AG04449 (cell line): Measurements from ENCODE around the gene CIC.
A peak's percentile ranks its signal among the peaks of the same experiment; 100 is the strongest.

Experiments
- CTCF ChIA-PET: fragments of 350-600 bp; formaldehyde crosslinking; extraction: SDS; loops from one replicate; lab custom pipeline; 2021; ENCODE audit warnings: antibody characterized with exemption; lab: Yijun Ruan, JAX
- POLR2A ChIA-PET: fragments of 400-600, 350-600 bp; formaldehyde crosslinking; extraction: SDS; loops from one replicate; lab custom pipeline; 2020; ENCODE audit warnings: antibody characterized with exemption, inconsistent platforms; lab: Yijun Ruan, JAX
- DNase-seq: peaks from one replicate; pipeline ENCODE4 v3.0.0-alpha.2; 2010; ENCODE audit warnings: low read depth, low spot score
- H3K4me3 ChIP-seq: 2 replicates; pipeline ENCODE4 v1.5.1; 2011; ENCODE audit warnings: low read depth, mild to moderate bottlenecking, control low read depth, low read length
- CTCF ChIP-seq: IDR thresholded peaks from one replicate; pipeline ENCODE4 v1.5.1; 2011; ENCODE audit warnings: mild to moderate bottlenecking, moderate library complexity, low read length, control low read depth, inconsistent platforms; ENCODE audit not compliant: insufficient read depth; ENCODE audit errors: missing control alignments

Gene CIC

GRCh38 chr19:42252365-42253244 is 16.4 kb upstream of the CIC start:
- H3K4me3 ChIP-seq, result peak overlapping the region; percentile 96
- ChIA-PET POLR2A (interaction anchor here (1.5 kb wide), 1 partner anchor 27 kb away, joined by 5 read pairs; no protein-coding TSS in a partner anchor), CTCF (interaction anchor here (13.7 to 14.9 kb wide), 2 partner anchors 27 to 42 kb away, joined by 255 to 258 read pairs; no protein-coding TSS in a partner anchor)
- DNase-seq, result no peak
- TF ChIP-seq CTCF, result no peak

- CTCF ChIA-PET, result interaction anchor here (14.9 kb wide), 1 partner anchor 41 kb away, joined by 258 read pairs; no protein-coding TSS in a partner anchor
- no peak for DNase-seq
- POLR2A ChIA-PET, result interaction anchor here (0.7 kb wide), 1 partner anchor 49 kb away, joined by 3 read pairs; the partner anchor contains the start of gene PAFAH1B3
- no peak for TF ChIP-seq CTCF
- peak overlapping the region; percentile 96 for H3K4me3 ChIP-seq
These were observed 15.6 kb upstream of the CIC start for GRCh38 chr19:42253245-42254088.

- ChIA-PET CTCF (no interaction called here), POLR2A (no interaction called here)
- H3K4me3 ChIP-seq, result peak overlapping the region; percentile 96
- no peak for TF ChIP-seq CTCF
- DNase-seq, result no peak
These were observed 14.8 kb upstream of the CIC start for GRCh38 chr19:42254089-42254849.

- H3K4me3 ChIP-seq, result peak within 1 kb of the TSS; percentile 96
- no peak for DNase-seq
- no peak for TF ChIP-seq CTCF
- CTCF ChIA-PET, result interaction anchor here (1.1 to 2.6 kb wide), 3 partner anchors 10 to 24 kb away, joined by 5 to 25 read pairs (median 21); no protein-coding TSS in a partner anchor
- POLR2A ChIA-PET, result interaction anchor here (0.5 to 1.4 kb wide), 2 partner anchors 12 to 16 kb away, joined by 3 to 4 read pairs; partner anchors contain the start of gene GSK3A
These were observed 13.9 kb upstream of the CIC start, which contains the start of gene ERF for GRCh38 chr19:42254850-42255765. ERF (minus strand) TSS chr19:42255128; CDS start chr19:42254999, 129 bp downstream.
